Suppressor macrophage (primary cell): ENCODE measurements around the gene DSC3.

Source experiments
- DNase-seq, 4 experiments: peaks; one replicate each; pipeline ENCODE4 v3.0.0-alpha.2; 2020 to 2022
- total RNA-seq, 17 experiments: gene quantifications; one replicate each; lab custom pipeline; 2026; ENCODE audit warnings: mixed read lengths in 6 of 17, inconsistent platforms in 3 of 17; lab: John Stamatoyannopoulos, UW

DSC3 gene
- total RNA-seq: 0 to 3.5 (median 0.02) reads per million in 17 experiments

DNA sequence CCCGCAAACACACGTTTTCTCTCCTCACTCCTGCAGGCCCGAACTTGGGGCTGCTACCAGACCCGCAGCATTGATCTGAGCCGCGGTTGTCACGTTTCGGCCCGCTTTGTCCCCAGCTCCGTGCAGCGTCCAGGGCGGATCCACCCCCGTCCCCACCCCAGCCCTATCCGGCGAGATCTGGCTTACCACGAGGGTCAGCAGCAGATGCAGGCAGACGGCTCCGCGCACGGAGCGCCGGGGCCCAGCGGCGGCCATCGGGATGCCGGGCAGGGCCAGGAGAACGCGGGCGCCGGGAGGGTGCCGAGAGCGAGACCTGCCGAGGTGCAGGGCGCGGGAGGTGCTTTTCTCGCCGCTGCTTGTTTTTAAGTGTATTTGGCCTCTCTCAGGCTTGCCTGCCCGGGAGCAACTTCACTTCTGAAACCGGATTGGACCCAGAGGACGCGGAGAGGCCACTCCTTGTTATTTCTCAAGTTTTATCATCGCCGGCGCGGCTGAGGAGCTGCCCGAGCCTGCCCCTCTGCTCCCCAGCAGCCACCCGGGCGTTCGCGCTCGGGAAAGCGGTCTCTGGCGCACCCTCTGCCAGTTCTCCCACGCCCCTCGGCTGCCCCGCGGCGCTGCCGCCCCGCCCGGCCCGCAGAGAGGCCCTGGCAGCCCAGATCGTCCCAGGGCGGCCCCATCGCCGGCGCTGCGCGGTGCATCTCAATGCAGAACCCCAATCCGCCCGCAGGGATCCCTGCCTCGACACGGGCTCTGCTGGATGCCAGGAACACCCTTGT lies at the start of gene DSC3:
Gene DSC3, minus strand, starts transcription at position 337 of the 776 bp plus-strand sequence. Its CDS starts 82 bp downstream, at position 255.
- peak in 2 of 4 experiments; percentile 5 to 13 for DNase-seq

DNA sequence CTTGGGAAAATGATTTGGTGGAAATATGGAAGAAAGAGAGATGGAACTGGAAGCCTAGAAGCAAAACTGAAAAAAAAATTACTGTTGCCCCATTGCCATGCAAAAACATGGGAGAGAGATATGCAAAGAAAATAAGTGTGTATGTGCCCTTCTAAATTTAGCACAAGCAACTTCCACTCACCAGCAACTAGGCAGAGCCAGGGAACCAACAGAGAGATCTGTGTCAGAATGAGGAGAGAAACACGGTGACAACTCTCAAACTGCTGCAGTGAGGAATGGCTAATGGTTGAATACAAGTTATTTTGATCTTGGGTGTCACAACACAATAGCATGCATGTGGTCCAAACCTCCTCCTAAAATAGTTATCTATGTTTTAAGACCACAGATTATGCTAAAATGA lies 48.8 kb upstream of the DSC3 start:
- no peak for DNase-seq

DNA sequence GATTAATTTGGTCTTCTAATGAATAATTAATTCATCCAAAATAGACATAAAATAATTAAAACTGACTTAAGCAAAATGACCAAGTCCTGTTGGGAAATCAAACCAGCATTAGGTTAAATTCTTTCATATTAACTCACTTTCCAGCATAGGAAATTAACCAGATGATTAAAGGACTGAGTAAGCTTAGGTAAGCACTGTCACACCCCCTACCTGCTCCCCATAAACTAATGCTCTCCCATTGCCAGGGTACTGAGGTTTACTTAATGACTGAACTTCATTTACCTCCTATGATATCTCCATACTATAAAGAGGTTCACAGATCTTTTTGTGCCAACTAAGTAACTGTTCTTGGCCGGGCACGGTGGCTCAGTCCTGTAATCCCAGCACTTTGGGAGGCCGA lies 46.0 kb upstream of the DSC3 start:
- no peak for DNase-seq

DNA sequence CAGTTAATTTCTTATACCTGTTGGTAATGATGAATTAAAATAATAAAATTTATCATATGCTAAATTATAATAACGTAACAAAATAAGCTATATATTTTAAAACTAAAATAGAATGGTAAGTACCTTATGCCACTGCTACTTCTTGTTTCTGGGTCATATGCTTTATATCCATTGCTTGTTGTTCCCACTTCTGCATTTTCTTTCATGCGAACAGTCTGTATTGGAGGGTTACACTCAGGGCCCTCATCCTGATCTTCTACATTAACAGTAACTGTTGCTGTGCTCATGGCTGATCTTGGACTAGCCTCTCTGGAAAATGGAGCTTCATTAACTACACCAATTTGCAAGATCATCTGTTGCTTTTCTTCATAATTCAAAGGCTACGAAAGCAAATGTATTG lies 37.4 kb upstream of the DSC3 start:
- peak; percentile 24 to 77 (median 52) for DNase-seq

DNA sequence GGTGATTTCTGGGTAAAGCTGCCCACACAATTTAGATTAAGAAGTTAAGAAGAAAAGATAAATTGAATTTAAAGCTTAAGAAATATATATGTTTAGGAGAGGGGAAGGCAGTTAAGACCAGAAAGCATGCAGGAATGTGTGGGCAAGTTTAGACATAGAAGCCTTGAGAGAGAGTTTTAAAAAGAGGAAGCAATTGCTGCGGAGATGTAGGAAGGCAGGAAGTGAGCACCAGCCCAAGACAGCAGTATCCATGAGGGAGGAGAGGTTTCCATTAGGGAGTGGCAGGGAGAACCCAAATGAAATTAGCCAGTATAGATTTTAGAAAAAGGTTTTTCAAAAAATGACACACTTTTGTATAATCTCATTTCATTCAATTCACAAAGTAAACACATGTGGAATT lies 35.3 kb upstream of the DSC3 start:
- DNase-seq: peak; percentile 44 to 71 (median 64)

DNA sequence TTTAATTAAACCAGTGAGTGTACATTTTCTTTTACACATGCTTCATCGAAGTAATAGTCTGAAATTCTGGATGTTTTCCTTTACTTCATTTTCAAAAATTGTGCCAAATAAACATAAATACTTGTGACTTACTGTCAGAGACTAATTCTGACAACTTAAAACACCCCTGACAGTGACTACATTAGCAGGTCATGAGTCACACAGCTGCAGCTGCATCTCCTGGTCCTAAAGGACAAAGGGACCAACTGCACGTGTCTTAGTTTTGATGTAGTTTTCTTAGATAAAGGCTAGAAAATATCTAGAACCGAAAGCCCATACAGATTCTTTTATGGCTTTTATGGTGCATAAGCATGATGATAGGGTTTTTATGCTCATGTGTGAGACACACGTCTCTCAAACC lies 29.6 kb upstream of the DSC3 start:
- DNase-seq: no peak

DNA sequence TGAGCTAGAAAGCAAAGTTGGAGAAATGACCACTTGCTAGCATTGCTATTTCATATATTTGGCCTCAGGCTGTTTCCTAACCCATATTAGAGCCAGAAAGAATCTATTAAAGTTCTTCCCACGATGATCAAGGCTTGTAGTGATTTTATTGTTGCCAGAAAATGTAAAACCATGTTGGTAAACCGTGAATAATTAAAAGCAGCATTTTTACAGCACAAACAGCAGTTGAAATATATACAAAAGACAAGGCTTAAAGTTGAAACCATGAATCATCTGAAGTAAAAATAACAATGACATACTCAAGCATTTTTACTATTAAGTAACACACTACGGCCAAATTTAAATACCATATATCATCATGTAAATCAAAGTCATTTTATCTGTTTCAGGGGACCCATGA lies 27.7 kb upstream of the DSC3 start:
- DNase-seq: no peak

DNA sequence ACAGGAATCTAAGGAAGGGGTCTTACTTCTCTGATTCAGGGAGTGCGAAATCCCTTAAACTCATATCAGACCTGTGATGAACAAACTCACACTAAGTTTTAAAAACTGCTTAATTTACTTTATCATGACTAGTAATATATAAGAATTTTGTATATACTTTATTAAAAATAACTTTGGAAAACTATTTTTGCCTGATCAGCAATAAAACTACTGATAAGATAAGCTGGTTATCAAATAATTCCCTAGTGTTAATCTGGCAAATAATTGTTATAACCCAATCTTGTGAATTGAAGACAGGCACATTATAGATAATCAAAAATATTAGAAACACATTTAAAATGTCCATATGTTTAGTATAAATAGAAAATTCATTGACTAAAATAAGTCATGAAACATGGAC lies 23.7 kb upstream of the DSC3 start:
- DNase-seq: no peak

DNA sequence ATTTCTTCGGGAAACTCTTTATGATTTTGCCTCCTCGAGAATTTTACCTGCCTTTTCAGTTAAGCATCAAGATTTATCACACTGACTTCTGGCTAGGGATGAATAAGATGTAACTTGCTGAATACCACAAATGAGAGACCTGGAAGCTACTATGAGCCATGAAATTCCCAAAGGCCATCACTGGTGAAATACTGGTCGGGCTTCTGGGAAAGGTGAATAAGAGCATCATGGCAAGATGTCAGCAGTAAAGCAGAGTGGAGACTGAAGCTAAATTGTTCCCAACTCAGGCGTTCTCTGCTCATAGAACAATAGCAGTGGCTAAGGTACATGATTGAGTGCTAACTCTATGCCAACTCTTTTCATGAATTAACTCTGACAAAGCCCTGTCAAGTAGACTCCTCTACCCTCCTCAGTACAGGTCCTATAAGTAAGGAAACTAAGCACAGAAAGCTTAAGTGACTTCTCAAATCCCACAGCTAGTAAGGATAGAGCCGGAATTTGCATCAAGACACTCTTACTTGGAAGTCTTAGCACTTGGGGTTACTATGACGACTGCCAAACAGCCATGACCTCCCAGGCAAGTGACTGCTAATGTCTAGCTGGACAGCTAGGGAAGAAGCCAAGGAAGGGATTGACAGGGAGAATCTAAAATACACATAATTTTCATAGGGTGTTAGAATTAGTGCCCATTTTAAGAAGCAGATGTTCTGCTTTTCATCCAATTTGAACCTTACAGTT lies 22.7 kb upstream of the DSC3 start:
- DNase-seq: no peak

DNA sequence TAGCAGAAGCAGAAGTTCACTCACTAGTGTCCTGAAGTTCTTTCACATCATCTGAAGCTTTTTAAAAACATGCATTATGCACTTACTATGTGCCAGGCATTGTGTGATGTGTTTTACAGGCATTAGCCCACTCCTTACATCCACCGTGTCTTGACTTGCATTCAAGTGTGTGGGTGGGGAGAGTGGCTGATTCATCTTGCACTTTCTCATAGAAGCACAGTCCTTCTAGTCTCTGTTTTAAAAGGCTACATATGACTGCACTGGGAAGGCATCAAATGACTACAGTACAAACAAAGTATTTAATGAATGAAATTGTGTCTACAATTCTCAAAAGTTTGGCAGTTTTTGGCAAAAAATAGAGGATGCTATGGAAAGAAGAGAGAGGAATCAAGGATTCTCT lies 21.6 kb upstream of the DSC3 start:
- DNase-seq: no peak

DNA sequence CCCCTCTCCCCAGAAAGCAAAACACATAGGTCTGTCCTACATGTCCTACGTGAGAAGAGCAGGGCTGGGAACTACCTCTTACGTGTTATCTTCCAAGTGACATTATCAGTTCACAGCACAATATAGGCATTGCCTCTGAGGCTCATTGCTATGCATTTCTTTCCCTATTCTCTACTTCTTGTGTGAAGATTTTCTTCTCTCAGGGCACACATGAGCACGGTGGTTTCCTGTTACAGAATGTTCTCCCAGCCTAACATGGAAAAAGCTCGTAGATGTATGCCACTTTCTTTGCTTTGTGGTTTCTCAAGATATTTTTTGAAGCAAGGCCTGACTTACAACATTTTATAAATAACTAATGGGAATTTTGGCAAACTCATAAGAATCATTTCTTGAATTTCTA lies 19.4 kb upstream of the DSC3 start:
- DNase-seq: no peak

DNA sequence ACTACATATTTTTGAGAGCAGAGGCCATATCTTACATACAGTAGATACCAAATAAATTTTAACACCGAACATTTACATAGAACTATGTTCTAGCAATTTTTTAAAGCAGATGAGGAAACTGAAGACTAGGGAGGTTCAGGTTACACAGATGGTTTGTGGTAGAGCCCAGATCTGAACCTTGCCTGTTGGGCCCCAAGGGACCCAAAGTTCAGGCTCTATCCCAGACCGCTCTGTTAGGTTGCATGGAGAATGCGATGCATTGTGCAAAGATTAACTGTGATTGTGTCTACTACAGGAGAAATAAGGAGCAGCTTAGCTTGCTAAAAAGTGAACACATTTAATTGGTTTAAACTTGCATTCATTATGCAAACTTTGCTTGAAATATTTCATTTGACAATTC lies 16.4 kb upstream of the DSC3 start:
- DNase-seq: no peak

DNA sequence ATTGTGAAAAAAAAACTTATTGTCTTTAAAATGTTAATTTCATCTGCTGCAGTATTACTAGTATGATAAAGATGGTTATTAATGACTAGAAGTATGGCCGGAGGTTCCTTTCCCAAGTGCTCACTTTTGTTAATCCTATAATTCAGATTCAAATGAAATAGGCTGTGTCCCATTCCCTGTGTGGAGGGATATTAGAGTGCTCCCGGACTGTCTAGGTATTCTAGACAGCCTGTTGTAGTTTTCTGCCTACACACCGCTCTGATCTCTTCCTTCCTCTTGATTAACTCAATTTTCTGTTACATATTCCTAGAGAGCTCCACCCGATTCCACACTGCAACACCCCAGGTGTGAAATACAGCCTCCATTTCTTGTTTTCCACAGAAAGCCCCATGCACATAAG lies 15.4 kb upstream of the DSC3 start:
- DNase-seq: no peak

DNA sequence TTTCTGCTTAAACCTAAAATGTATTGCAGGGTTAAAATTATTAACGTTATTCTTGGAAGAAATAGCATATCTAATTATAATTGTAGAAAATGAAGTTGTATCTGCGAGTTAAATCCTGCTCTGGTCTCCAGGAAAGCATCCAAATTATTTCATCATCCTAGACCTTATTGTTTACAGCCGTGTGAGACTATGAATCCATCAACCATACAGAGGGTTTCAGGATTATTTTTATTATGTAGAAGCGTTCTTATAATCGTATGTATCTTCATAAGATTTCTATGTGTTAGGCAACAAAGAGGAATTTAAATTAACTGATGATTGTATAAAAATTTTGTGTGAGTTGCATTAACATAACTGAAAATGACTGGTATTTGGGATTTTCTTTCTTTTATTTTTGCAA lies 14.5 kb upstream of the DSC3 start:
- DNase-seq: no peak

DNA sequence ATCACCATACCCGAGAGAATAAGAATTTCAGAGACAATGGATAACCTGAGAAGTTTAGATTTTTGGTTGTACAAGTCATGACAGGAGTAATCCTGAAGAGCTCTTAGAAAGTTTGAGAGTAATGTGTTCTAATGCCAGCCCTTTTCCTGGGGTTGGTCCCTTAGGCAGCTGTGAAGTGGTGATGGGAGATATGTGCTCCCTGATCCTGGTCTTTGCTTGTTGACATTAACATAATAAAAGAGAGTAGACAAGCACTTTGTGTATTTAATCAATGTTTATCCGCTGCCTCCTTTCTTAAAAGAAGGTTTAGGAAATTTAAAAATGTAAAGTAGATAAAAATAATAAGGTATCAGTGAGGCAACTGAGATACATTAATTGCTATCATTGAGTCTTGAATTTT lies 13.8 kb upstream of the DSC3 start:
- DNase-seq: no peak

DNA sequence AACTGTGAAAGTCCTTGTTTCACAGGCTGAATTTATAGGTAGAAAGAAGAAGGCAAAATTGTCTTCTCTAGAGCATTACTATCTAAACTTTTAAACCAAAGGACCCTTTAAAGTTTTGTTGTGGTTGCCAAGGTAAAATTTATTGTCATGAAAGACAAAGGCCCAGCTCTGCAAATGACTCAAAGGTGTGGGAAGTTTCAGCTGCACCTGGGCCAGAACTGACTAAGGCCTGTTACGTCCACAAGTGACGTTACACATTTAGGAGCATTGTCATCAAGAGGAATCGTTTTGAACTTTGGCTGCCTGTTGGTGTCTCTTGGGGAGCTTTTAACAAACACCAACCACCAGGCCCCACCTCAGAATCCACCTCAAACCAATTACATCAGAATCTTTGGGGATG lies 8.1 kb upstream of the DSC3 start:
- DNase-seq: no peak

DNA sequence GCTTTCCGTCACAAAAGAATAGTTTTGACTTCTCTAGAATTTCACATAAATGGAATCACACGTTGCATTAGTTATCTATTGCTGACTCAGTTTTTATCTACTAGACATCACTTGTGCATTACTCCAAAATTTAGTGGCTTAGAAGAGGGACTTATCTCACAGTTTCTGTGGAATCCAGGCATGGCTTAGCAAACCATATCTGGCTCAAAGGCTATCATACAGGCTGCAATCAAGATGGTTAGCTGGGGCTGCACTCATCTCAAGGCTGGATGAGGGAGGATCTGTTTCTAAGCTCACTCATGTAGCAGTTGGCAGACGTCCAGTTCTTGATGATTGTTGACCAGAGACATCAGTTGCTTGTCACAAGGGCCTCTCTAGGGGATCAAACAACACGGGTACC lies 6.6 kb upstream of the DSC3 start:
- DNase-seq: no peak

DNA sequence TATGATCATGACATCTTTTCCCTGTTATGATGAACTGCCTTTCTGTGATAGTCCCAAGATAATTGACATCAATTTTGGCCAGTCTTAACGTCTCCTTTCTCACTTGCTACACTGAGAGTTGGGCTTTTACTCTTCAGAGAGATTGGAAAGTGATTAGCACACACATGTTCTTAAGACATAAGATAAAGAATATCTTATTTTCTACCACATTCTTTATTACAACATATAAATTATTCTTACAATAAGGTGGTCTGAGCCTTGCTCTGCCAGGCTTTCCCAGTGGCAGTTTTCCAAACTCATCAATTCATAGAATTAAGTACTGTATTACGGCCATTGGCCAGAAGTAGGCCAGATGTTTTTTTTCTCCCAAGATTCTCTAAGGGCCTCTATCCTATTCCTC lies 5.7 kb upstream of the DSC3 start:
- DNase-seq: no peak

DNA sequence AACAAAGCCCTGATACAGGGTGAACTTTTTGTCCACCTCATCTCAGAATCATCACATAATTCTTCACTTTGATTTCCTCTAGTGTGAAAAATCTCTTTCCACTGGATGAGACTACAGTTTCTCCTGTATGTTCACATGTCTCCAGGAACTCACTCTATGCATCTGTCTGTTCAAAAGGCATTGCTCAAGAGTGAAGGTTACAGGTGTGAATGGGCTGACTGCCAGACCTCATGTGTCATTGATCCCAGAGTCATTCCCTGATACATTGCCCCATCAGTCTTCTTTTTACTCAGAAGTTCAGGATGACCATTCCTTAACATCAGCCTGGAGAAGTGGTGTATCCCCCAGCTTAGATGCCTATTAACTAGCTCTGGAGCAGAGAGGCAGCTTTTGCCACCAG lies 4.4 kb upstream of the DSC3 start:
- no peak for DNase-seq

DNA sequence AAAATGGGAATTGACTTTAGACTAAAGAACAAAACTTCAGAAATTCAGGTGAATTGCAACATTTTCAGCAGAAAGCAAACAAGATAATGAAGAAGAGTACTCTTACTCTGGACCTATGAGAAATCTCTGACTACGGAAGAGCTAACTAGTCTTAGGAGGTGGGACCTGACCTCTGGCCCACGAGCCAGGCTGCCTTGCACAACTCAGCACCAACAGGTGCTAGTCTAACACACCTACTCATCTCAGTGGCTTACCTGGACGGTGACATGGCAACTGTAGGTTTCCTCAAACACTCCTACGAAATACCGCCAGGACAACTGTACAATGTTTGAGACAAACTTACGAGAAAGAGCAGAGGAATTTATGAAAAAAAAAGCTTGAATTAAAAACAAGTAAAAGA lies 3.1 kb upstream of the DSC3 start:
- no peak for DNase-seq

DNA sequence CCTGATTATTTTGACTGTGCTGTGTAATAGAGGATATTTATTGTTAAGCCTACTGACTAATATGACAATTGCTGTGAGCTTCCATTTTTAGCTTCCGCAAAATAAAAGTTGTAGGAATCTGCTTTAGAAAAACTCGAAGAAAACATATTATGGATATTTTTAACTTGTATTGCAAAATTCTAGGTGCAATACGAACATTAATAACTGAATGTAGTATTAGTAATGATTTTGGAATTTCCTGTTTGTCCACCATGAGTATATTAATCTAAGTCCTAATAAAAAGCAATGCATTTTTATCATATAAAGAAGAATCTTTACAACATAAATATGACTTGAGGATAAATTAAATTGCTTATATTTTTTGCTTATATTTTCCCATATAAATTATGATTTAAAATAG lies 2.4 kb upstream of the DSC3 start:
- no peak for DNase-seq

DNA sequence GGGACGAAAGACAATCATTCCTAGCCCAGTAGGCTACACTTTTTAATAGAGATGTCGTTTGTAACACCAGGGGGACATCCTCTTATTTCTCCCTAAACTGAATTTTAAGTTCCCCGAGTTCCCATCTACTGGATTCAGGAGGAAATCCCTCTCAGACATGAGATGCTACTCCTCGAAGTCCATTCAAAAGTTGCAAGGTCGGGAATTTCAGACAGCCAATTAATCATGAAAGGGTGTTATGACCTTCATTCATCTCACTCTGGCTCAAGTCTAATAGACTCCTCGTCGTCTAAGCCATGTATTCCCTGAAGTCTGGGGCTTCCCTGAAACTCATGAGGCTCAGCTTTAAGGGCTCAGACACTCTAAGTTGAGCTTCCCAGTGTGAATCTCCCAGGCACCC lies 1.2 kb upstream of the DSC3 start:
- DNase-seq: no peak

DNA sequence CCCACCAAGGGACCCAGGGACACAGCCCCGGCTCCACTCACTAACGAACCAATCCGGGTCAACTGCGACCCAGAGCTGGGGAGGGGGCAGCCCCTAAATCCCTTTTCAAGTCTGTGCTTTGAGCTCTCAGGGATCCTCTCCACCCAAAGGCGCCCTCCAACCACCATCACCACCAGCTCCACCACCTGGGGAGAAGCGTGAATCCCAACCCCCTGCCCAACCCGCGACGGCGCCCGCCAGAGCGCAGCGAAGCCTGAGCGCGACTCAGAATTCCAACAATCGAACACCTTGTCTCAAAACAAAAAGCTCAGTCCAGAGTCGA lies 497 bp downstream of the DSC3 start:
- DNase-seq: no peak

DNA sequence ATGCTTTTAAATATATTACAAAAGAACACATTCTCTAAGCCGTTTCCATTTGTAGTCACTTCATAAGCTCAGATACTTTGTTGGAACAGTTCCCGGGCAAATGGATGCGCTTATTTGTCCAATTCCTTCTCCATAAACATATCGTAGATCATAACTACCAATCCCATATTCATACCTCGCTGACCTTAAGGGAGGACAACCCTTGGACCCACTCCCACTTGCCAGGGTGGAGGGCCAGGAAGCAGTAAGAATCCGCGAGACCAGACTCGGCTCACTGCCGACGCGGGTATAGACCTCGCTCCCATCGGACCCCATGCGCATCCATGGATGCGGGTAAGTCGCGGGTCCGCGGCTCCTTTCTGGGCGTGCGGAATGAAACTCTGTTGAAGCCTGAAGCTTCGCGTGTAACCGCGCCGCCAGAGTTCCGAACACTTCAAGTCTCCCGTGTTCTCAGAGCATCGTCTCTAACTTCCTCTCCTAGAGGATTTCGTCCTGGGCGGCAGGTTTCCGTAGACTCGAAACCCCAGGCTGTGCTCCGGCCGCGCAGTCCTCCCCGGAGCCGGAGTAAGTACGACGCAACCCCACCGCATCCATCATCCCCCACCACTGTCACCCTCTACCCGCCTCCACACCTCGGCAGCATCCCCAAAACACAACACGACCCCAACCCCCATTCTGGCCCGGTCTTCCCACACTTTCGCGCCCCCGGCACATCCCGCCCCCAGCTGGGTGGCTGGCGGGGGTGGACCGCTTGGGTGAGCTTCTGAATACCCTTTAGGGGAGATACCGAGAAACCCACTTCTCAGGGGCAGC lies 1.1 kb downstream of the DSC3 start:
- peak in 2 of 4 experiments; percentile 9 for DNase-seq
